Body of pancreas (tissue), 4 donors: ENCODE results near the gene SETD5. TPM values are rescaled to one million over a fixed set of nuclear protein-coding genes. Genes with fewer than 3 reads are reported as not detected.

Experiments
- ATAC-seq: fragments of 150-250 bp; one replicate; pipeline ENCODE4 v1.9.1; 2016
- DNase-seq, 4 donors: peaks; one replicate each; pipeline ENCODE4 v3.0.0-alpha.2; 2019
- H3K27ac ChIP-seq, 4 donors: fragments of 200-600 bp; sonication (generic); 1 replicate in 3 of 4; 2 replicates in 1 of 4; pipeline versions ENCODE4 v1.5.1 to v1.6.1; 2016 to 2019; ENCODE audit warnings: mild to moderate bottlenecking in 1 of 4, mixed read lengths in 1 of 4, moderate library complexity in 1 of 4
- H3K27me3 ChIP-seq, 2 donors: fragments of 200-600 bp; sonication (generic); one replicate each; pipeline ENCODE4 v1.6.0; 2016; ENCODE audit warnings: mild to moderate bottlenecking in 1 of 2
- H3K36me3 ChIP-seq, 2 donors: fragments of 200-600 bp; sonication (generic); replicated peaks in 1 of 2; 2 replicates each; pipeline ENCODE4 v1.5.1; 2016; ENCODE audit warnings: low read depth in 2 of 2; ENCODE audit not compliant: insufficient read depth in 1 of 2
- H3K4me1 ChIP-seq: fragments of 200-600 bp; sonication (generic); one replicate; pipeline ENCODE4 v1.6.0; 2016
- H3K4me3 ChIP-seq, 2 donors: fragments of 200-600 bp; sonication (generic); 1 replicate in 1 of 2; 2 replicates in 1 of 2; pipeline ENCODE4 v1.5.1; 2016 to 2019
- H3K9me3 ChIP-seq, 3 donors: fragments of 200-600 bp; sonication (generic); 1 replicate in 2 of 3; 2 replicates in 1 of 3; pipeline ENCODE4 v1.5.1; 2016
- CTCF ChIP-seq, 7 experiments: fragments of 450-650 bp in 4 of 7; fragments of 200-600 bp in 3 of 7; sonication (generic) in 3 of 7; IDR thresholded peaks; one replicate each; pipeline ENCODE4 v1.5.1; 2016 to 2019; ENCODE audit warnings: antibody characterized with exemption in 7 of 7
- POLR2A ChIP-seq, 3 donors: fragments of 450-650 bp; IDR thresholded peaks; one replicate each; pipeline ENCODE4 v1.6.1; 2016; ENCODE audit warnings: antibody characterized with exemption in 3 of 3, mild to moderate bottlenecking in 2 of 3
- WGBS, 2 donors: methylation state at CpG; one replicate each; pipeline ENCODE4 v1.1.5; 2017; 5-methylcytosine and 5-hydroxymethylcytosine counted together
- intact Hi-C: fragments of 100-400 bp; cut with DNase I; formaldehyde crosslinking; loops from one replicate; pipeline ENCODE4 v1.15.1; 2023
- total RNA-seq, 2 donors: library from RNA; depleted of rRNA; stranded (reverse); fragments of >200 nt; gene quantifications; one replicate each; pipeline ENCODE4 v1.1.0, GENCODE V29; 2016

Gene SETD5
- total RNA-seq, 2 donors from 2014 or later, result 64.3 to 102 TPM

- peaks cover 0 to 20% of the 10 kb centered on the region in 2 donors for H3K36me3 ChIP-seq
- ATAC-seq, result no peak
- peaks cover 8% of the 10 kb centered on the region for H3K4me1 ChIP-seq
- no peak for TF ChIP-seq POLR2A (IDR thresholded peaks at IDR 0.05)
- TF ChIP-seq CTCF (IDR thresholded peaks at IDR 0.05), result no peak
- peak overlapping the region in 1 of 4 donors; percentile 21 for H3K27ac ChIP-seq
- 83 to 93% methylated on average over 2 of the region's 2 CpGs for WGBS, 2 donors
- intact Hi-C loops, result no loop called here
- H3K27me3 ChIP-seq, result no peaks in the 10 kb centered on the region
- no peak for DNase-seq
- no peak overlapping the region for H3K4me3 ChIP-seq
- no peaks in the 10 kb centered on the region for H3K9me3 ChIP-seq
Measured at GRCh38 chr3:9385187-9386077, 12.0 kb upstream of the SETD5 start.

GRCh38 chr3:9386078-9386459, 11.3 kb upstream of the SETD5 start:
- intact Hi-C loops, result no loop called here
- WGBS, 2 donors, result 45 to 60% methylated on average over 3 of the region's 3 CpGs
- Histone ChIP-seq H3K4me3 (no peak overlapping the region), H3K36me3 (peaks cover 0 to 26% of the 10 kb centered on the region in 2 donors), H3K27ac (peak overlapping the region in 1 of 4 donors; percentile 21), H3K4me1 (peaks cover 8% of the 10 kb centered on the region), H3K27me3 (no peaks in the 10 kb centered on the region), H3K9me3 (no peaks in the 10 kb centered on the region)
- ATAC-seq (no peak), DNase-seq (no peak)
- no peak for TF ChIP-seq POLR2A (IDR thresholded peaks at IDR 0.05)
- TF ChIP-seq CTCF (IDR thresholded peaks at IDR 0.05), result no peak

GRCh38 chr3:9386501-9387321, 10.7 kb upstream of the SETD5 start:
- 39 to 71% methylated on average over 1 of the region's 1 CpG for WGBS, 2 donors
- peaks cover 0 to 26% of the 10 kb centered on the region in 2 donors for H3K36me3 ChIP-seq

GRCh38 chr3:9387322-9387655, 10.1 kb upstream of the SETD5 start:
- H3K36me3 ChIP-seq, result peaks cover 0 to 26% of the 10 kb centered on the region in 2 donors
- H3K27ac ChIP-seq, result no peak overlapping the region
- H3K4me3 ChIP-seq, result no peak overlapping the region
- peaks cover 20% of the 10 kb centered on the region for H3K4me1 ChIP-seq
- WGBS, 2 donors, result 66 to 69% methylated on average over 2 of the region's 2 CpGs
- no peak for DNase-seq
- intact Hi-C loops, result no loop called here
- no peaks in the 10 kb centered on the region for H3K9me3 ChIP-seq
- ATAC-seq, result no peak
- H3K27me3 ChIP-seq, result no peaks in the 10 kb centered on the region
- TF ChIP-seq CTCF (IDR thresholded peaks at IDR 0.05) (no peak), POLR2A (IDR thresholded peaks at IDR 0.05) (no peak)

More at GRCh38 chr3:9386501-9387321, 10.7 kb upstream of the SETD5 start:
- Histone ChIP-seq H3K9me3 (no peaks in the 10 kb centered on the region), H3K4me1 (peaks cover 15% of the 10 kb centered on the region), H3K27me3 (no peaks in the 10 kb centered on the region), H3K4me3 (no peak overlapping the region), H3K27ac (peak overlapping the region in 1 of 4 donors; percentile 25)
- DNase-seq, result no peak
- intact Hi-C loops, result no loop called here
- ATAC-seq, result no peak
- TF ChIP-seq POLR2A (IDR thresholded peaks at IDR 0.05) (no peak), CTCF (IDR thresholded peaks at IDR 0.05) (no peak)
